Fibroblast of skin of scalp (primary cell): ENCODE results near the gene TRAK1.

ENCODE experiments used
- DNase-seq: peaks from one replicate; pipeline ENCODE4 v3.0.0-alpha.2; 2013

TRAK1 gene

DNA sequence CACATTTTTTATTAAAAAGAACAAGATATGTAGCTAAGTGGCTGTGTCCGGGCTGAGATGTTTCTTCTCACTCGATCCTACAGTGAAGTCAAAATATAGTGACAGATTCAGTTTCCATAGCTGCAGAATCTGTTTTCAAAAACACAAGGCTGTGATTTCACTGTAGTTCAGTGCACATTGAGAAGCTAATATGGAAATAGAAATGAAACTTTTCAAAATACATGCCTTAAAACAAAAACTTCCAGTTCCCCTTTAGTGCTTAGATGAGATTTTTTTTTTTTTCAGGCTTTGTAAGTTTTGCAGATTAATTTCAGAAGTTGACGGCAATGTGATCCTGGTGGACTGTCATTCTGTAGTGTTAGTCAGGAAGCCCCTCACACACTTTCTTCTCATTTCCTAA is 23.8 kb upstream of the TRAK1 start:
- DNase-seq = peak; percentile 72

DNA sequence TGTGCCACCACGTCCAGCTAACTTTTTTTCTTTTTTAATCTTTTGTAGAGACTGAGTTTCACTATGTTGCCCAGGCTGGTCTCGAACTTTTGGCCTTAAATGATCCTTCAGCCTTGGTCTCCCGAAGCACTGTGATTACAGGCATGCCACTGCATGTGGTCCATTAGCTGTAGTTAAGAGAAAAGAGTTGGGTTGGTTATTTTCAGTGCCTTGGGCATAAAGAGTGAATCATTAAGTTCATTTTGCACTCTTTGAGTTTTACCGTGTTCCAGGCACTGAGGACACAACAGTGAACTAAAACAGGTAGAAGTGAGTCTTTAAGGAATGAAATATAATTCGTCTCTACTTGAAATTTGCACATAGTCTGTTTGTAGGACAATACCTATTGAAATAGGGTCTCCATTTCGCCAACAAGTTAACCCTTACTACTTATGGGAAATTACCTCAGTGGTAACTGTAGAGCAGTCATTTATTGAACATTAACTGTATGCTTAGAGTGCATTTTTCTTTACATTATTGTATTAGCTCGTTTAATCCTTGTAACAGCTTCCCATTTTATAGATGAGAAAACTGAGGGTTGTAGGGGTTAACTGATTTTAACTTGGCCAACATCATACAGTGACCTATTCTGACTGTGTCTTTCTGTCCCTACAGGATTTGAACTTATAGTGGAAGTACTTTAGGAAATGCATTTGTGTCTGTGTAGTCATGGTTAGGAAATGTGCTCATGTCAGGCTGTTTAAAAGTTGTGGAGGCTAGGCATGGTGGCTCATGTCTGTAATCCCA is 22.7 kb upstream of the TRAK1 start:
- no peak for DNase-seq

DNA sequence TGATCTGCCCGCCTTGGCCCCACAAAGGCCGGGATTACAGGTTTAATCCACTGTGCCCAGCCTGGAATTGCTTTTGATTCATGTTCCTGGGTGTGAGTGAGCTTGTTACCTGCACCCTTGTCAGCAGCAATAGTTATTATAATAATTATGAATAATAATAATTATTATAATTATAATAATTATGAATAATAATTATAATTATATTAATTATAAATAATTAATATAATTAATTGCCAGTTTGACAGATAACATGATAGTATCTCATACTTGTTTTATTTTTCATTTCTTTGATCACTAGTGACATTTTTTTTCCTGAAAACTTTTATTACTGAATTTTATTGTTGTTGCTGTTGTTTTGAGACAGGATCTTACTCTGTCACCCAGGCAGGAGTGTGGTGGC is 21.1 kb upstream of the TRAK1 start:
- no peak for DNase-seq

DNA sequence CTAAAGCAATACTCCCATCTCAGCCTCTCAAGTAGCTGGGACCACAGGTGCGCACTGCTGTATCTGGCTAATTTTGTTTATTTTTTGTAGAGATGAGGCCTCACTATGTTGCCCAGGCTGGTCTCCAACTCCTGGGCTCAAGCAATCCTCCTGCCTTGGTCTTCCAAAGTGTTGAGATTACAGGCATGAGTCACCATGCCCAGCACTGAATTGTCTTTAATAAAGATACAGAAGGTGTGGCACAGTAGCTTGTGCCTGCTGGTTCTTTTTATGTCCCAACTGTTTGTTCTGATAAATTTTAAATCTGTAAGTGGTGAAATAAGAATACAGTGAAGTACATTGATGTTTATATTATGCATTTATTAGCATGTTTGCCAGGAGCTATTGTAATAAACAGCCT is 20.6 kb upstream of the TRAK1 start:
- no peak for DNase-seq

DNA sequence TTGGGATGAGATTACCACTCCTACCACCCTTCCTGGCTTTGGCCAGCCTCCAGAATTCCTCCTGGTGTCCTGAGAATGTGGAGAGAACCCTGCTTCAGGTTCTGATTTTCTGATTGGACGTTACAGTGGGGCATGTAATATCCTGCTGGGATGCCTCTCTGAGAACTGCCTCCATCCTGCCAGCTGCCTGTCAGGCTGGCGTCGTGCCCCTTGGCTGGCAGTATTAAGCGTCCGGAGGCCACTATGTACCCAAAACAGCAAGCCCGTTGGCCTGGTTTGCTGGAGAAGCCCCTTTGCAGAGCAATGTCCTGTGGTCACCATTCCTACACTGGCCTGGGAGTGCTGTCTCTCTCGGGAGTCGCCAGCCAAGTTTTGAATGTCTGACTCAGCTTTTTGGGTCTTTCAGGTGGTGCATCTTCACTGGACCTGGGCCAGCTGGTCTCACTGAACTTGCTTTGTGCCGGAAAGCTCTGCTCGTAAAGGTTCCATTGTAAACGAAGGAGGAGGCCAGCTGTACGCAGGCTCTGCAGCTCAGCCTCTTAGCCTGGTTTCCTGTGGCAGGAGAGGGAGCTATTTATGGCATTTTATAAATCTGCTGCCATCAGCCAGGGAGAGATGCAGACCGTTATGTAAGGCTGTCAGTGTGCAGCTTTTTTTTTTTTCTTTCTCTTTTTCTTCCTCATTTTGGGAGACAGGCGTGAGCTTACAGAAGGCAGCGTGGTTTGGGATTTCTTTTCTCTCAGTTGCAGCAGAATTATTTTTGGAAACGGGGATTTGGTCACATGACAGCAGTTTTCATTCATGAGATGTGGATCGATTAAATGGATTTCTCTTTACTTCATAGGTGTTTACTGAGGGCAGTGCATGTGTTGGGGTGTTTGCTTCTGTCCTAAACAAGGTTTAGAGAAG is 19.0 kb upstream of the TRAK1 start:
- DNase-seq = peak; percentile 89

DNA sequence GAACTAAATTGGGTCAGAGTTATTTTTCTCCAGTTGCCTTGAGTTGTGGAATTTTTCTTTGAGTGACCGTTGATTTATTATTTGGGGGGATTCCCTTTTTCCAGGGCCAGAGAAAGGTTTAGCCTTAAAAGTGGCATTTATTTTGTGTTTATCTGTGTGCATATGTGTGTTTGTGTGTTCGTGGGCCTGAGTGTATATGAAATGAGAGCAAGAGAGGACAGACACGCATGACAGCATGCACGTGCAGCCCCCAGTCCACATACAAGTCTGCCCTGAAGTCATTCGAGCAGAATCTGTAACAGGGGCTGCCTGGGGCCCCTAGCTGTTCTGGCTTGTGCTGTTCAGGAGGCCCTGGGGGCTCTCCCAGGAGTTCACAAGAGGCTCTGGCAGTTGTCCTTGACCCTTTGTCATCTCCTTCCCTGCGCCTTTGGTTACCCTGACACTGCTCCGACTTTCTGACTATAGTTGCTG is 18.3 kb upstream of the TRAK1 start:
- DNase-seq = no peak

DNA sequence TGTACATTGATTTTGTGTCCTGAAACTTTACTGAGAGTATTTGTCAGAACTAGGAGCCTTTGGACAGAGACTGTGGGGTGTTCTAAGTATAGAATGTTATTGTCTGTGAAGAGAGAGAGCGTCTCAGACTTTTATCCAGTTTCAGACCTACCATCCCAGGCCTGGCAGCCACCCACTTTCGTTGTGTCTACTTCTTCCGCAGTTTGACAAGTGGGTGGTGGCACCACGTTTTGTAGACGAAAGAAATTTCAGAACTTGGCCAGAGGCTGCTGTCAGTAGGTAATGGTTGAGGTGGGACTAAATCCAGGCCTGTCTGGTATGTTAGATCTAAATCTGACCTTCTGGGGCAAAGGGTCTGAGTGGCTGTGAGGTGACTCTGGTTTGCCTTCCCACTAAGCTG is 13.4 kb upstream of the TRAK1 start:
- no peak for DNase-seq

DNA sequence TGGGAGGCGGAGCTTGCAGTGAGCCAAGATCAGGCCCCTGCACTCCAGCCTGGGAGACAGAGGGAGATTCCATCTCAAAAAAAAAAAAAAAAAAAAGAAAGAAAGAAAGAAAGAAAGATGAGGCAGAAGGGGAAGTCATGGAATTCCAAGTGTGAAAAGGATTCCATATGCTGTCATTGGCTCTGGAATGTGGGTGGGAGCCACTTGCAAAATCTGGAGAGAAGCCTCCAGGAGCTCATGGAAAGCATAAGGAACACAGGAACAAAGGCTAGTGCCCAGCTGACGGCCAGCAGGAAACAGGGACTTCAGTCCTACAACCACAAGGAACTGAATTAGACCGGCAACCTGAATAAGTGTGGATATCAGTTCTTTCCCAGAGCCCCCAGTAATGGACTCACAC is 12.5 kb upstream of the TRAK1 start:
- DNase-seq = peak; percentile 80

DNA sequence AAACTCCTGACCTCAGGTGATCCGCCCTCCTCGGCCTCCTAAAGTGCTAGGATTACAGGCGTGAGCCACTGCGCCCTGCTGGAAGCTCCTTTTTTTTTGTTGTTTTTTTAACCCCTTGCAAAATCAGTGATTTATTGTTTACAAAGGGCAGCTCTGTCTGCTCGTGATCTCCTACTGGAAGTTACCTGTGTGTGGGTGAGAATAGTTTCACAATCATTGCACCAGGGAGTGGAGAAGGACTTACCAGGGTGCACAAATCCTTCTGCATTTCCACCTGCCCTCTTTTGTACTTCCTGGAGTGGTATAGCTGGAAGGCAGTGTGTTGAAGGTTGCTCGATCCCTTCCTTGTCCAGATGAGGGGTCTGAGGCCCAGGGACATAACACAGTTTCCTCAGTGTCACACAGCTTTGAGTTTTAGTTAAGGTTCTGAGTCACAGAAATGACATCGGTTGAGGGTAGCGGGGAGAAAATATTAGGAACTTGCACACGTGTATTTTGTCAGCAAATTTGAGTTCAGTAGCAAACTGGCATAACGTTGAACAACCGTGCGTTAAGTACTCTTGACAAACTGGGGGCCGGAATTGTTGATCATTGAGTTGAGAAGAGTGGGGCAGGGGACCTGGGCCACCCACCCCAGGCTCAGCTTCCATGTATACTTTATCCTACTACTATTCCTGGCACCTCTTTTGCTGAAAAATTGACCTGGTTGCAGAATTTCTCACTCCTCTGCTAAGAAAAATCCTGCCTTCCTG is 11.3 kb upstream of the TRAK1 start:
- no peak for DNase-seq

DNA sequence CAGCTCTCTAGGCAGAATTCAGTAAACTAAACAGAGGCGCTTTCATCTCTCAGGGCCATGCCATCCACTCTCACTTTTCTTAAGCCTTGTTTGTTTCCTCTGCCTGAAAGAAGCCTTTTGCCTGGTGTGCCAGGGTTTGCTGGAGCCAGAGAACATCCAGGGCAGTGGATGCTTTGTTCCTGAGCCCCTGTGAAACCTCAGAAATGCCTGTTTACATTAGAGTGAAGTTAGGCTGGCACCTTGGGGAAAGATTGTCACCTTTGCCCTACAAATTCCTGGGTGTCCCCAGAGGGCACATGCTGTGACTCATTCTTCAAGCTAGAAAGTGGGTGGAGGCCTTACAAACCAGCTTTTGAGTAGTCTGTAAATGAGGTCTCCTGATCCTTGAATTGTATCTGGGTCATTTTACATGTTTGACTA is 10.7 kb upstream of the TRAK1 start:
- peak; percentile 81 for DNase-seq

DNA sequence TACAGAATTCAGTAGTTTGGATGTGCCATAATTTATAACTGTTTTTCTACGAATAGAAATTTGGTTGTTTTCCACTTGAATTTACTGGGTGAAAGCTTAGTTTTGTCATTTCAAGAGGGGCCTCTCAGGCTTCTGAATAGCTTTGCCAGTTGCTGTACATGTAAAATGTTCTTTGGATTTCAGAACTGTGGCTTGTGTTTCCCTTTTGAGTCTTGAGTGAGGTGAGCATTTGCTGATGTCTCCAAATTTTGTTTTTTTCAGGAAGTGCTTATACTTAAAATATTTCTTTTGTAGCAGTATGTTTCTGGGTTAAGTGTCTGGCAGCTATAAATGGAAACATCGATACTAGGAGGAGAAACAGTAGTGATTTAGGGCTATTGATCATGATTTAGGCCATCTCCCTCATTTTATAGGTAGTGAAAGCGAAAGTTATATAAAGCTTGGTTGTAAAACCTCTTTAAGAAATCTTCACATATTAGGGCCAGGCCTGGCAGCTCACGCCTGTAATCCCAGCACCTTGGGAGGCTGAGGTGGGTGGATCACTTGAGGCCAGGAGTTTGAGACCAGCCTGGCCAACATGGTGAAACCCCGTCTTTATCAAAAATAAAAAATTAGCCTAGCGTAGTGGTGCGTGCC is 9.2 kb upstream of the TRAK1 start:
- DNase-seq = no peak

DNA sequence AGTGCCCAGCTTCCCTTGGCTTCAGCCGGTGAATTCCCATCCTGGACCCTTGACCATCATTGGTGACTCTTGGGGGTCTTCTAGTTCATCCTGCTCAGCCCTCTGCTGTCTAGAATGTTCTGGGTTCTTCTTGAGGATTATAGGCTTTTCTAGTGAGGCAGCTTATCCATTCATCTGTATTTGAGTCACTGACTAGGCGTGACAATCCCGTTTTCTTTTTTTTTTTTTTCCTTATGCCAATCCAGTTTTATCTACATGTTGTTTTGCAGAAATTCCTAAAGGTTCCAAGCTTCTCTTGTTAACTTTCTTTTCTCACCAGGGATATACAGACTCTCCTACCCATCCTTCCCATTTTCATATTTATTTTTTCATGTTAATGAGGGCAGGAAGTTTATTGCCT is 6.6 kb upstream of the TRAK1 start:
- DNase-seq = no peak

DNA sequence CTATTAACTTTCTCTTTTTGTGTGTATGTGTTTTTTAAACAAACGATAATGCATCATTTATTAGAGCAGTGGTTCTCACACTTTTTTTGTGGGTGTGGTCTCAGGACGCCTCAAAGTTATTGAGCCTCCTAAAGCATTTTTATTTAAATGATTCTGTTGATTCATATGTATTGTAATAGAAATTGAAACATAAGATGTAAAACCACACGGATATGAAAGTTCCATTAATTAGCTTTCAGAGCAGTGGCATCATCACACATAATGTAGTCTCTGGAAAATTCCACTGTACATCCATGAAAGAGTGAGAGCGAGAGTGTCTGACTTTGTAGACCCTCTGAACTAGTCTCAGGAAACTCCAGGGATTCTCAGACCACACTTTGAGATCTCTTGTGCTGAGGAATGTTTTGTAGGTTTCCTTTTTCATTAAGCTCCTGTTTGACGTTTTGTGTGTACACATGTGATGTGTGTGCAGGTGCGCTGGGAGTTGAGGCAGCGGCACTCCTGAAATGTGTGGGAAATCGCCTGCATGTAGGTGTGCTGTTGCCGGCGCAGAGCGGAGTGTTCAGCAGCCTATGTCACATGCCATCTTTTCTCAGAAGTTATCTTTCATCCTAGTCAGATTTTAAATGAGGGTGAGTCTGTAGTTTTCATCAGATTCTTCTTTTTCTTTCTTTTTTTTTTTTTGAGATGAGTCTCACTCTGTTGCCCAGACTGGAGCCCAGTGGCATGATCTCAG is 5.3 kb upstream of the TRAK1 start:
- no peak for DNase-seq

DNA sequence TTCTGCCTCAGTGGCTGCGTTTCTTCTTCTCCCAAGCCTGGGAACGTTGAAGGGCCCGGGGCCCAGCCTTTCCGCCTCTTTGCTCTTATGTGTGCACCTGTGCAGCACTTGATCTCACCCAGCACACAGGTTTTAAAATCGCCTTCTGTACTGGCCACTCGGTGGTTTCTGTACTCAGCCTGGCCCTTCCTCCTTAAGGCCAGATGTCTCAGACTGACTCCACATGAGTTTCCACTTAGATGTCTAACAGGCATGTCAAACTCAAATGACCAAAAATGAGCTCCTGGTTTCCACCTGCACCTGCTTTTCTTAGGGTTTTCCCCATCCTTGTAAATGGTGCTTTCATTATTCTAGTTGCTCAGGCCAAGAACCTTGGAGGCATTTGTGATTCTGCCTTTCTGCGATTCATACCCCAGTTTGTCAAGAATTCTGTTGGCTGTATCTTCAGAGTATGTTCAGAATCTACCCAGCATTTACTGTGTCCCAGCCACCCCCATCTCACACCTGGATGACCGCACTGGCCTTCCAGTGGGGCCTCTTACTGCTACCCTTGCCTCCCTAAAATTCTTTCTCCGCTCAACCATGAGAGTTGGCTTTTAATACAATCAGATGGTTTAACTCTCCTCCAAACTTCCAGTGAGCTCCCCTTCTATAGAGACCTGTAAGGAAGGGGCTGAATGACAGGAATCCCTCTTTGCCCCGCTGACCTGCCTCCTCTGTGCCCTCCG is 2.2 kb upstream of the TRAK1 start:
- no peak for DNase-seq

DNA sequence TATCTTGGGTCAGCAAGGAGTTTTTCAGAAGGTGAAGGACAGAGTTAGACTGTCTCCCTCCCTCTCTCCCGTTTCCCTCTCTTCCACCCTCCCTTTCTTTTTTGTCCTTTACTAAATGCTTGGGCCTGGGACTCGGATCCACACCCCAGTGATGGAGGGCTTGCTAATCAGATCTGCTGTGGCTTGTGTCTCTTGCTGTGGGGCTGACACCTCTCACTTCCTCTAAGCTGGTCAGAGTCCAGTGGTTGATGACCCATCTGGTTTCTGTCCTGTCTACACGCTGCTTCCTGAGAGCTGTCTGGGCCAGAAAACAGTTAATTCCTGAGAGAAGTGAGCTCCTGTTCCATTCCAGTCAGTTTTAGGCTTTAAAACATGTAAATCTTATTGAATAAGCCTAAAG is 849 bp downstream of the TRAK1 start:
- no peak for DNase-seq

DNA sequence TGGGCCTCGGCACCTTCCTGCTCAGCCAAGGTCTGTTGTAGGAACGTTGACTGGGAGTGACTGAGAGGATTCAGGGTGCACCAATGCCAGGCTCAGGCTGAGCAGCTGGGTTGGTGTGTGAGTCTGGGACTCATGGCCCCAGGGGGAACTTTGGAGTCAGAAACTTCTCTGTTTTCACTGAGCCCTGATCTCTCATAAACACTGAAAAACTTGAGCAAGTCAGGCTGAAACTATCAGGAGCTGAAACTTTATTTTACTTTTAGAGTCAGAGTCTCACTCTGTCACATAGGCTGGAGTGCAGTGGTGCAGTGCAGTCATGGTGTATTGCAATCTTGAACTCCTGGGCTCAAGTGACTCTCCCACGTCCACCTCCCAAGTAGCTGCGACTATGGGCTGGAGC is 3.0 kb downstream of the TRAK1 start:
- no peak for DNase-seq

DNA sequence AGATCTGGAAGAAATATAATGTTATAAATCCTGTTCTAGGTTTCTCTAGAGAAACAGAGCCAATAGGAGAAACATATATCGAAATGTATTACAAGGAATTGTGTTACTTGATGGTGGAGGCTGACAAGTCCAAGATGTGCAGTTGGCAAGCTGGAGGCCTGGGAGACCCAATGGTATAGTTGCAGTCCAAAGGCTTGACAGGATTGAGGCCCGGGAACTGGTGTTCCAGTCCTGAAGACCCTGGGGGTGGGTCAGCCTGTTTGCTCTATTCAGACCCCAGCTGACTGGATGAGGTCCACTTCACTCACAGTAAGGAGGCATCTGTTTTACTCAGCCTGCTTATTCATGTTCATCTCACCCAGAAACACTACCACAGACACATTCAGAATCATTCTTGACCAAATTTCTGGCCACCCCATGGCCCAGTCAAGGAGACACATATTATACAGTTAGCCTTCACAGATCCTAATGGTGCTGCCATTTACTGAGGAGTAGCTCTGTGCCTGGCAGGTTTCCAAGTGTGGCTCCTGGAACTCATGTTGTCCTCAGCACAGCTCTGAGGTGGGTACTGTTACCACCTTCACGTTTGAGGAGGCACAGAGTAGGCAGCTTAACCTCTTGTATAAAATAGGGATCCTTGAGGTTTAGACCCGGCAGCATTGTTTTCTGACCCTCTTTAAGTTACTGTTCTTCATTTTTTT is 3.7 kb downstream of the TRAK1 start:
- DNase-seq = no peak

DNA sequence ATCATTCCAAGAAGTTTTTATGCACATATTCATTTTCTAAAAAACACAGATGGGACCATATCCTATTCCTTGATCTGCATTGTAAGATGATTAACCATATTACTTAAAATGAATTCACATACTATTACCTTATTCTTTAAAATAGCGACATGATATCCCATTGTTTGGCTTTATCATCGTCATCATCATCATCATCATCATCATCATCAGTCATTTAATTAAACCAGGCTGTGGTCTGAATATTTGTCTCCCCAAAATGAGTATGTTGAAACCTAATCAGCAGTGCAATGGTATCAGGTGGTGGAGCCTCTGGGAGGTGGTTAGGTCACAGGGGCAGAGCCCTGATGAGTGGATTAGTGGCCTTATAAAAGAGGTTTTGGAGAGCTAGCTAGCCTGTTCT is 4.4 kb downstream of the TRAK1 start:
- no peak for DNase-seq

DNA sequence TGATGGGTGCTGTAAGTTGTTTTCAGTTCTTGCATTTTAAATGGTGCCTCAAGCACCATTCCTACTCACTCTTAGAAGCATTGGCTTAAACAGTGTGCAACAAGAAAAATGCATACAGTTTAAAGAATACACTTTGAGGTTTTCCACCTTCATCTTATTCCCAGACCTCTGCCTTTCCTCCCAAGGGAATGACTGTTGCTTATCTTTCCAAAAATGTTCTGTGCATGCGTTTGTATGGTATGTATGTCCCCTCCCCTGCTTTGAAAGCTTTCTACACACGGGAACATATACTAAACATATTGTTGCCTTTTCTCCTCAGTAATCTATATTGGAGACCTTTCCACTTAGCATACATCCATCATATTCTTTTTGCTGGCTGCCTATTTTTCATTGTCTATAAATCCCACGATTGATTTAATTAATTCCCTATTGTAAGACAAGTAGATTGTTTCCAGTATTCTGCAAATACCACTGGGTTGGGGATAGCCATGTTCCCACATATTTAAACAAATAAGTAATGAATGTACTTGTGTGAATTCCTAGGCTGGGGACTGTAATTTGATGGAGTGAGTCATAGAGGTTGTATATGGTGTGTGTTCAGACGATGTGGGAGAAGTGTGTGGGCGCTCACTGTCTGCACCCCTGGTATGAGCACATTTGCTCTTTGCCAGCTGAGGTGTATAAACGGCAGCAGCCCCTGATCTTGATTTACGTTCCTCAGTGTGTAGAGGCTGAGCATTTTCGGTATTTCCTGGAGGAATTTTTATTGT is 5.8 kb downstream of the TRAK1 start:
- DNase-seq = peak; percentile 78

DNA sequence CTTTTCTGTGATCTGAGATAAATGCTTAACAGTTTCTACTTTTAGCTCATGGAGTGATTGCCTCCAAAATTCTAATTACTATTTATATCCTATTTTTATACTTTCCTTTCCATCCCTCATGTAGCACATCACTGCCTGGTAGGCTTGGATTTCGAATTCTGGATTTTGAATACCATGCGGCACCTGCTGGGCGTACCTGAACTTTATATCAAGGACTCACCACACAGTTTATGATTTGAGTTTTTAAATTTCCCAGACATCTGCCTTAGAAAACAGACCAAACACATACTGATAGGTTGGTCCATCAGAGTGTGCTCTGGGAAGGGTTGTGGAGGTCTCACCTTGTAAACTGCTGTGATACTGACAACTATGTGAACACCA is 6.4 kb downstream of the TRAK1 start:
- no peak for DNase-seq
